Activated CD8-positive, alpha-beta memory T cell treated with anti-CD3 and anti-CD28 coated beads, Interleukin-2, amount 50 U/mL, for 1 hour (primary cell): ENCODE measurements around the gene SLCO2B1.
A peak's percentile ranks its signal among the peaks of the same experiment; 100 is the strongest.

Experiments used
- DNase-seq: peaks from one replicate; pipeline ENCODE4 v3.0.0-alpha.2; 2020; ENCODE audit errors: extremely low read depth

SLCO2B1 gene

GRCh38 chr11:75193271-75193670 lies 42.4 kb downstream of the SLCO2B1 start:
- no peak for DNase-seq

GRCh38 chr11:75193711-75194110 lies 42.8 kb downstream of the SLCO2B1 start:
- no peak for DNase-seq

- DNase-seq, result no peak
Observed at GRCh38 chr11:75194147-75194546, 43.2 kb downstream of the SLCO2B1 start.

GRCh38 chr11:75195167-75195962 lies 44.5 kb downstream of the SLCO2B1 start:
- no peak for DNase-seq

GRCh38 chr11:75196426-75196825 lies 45.5 kb downstream of the SLCO2B1 start:
- DNase-seq, result no peak

- no peak for DNase-seq
Observed at GRCh38 chr11:75197512-75198277, 46.8 kb downstream of the SLCO2B1 start.

- DNase-seq, result no peak
Observed at GRCh38 chr11:75198278-75198973, 47.5 kb downstream of the SLCO2B1 start.

- DNase-seq, result no peak
Observed at GRCh38 chr11:75199412-75199955, 48.6 kb downstream of the SLCO2B1 start.

- no peak for DNase-seq
Observed at GRCh38 chr11:75200051-75200450, 49.1 kb downstream of the SLCO2B1 start.

GRCh38 chr11:75200531-75200930 lies 49.6 kb downstream of the SLCO2B1 start:
- DNase-seq, result no peak

GRCh38 chr11:75201771-75202170 lies 50.9 kb downstream of the SLCO2B1 start:
- no peak for DNase-seq

- DNase-seq, result no peak
Observed at GRCh38 chr11:75202195-75202594, 51.3 kb downstream of the SLCO2B1 start.

GRCh38 chr11:75203138-75203537 lies 52.2 kb downstream of the SLCO2B1 start:
- no peak for DNase-seq

- no peak for DNase-seq
Observed at GRCh38 chr11:75203641-75204011, 52.7 kb downstream of the SLCO2B1 start.

- DNase-seq, result no peak
Observed at GRCh38 chr11:75204012-75204674, 53.2 kb downstream of the SLCO2B1 start.

GRCh38 chr11:75204685-75205563 lies 54.0 kb downstream of the SLCO2B1 start:
- peak; percentile 45 for DNase-seq

- no peak for DNase-seq
Observed at GRCh38 chr11:75205564-75206020, 54.7 kb downstream of the SLCO2B1 start.

GRCh38 chr11:75208446-75208845 lies 57.5 kb downstream of the SLCO2B1 start:
- no peak for DNase-seq

GRCh38 chr11:75212411-75212810 lies 61.5 kb downstream of the SLCO2B1 start:
- DNase-seq, result no peak

- peak; percentile 28 for DNase-seq
Observed at GRCh38 chr11:75214411-75214821, 63.5 kb downstream of the SLCO2B1 start.

- DNase-seq, result no peak
Observed at GRCh38 chr11:75214843-75215242, 63.9 kb downstream of the SLCO2B1 start.
